M059J (cell line): Measurements from ENCODE around the gene DNAAF5. TPM values are rescaled to one million over a fixed set of nuclear protein-coding genes. Genes with fewer than 3 reads are reported as not detected.

Experiments used
- DNase-seq: peaks from one replicate; pipeline ENCODE4 v3.0.0-alpha.2; 2012; ENCODE audit warnings: low read depth
- total RNA-seq: library from RNA; depleted of rRNA; stranded (reverse); fragments of >200 nt; shearing (Covaris generic); gene quantifications from 2 replicates; pipeline ENCODE4 v1.2.3, GENCODE V29; 2014

Gene DNAAF5
- total RNA-seq, 1 experiment from 2014 or later: 35.4 TPM

DNA sequence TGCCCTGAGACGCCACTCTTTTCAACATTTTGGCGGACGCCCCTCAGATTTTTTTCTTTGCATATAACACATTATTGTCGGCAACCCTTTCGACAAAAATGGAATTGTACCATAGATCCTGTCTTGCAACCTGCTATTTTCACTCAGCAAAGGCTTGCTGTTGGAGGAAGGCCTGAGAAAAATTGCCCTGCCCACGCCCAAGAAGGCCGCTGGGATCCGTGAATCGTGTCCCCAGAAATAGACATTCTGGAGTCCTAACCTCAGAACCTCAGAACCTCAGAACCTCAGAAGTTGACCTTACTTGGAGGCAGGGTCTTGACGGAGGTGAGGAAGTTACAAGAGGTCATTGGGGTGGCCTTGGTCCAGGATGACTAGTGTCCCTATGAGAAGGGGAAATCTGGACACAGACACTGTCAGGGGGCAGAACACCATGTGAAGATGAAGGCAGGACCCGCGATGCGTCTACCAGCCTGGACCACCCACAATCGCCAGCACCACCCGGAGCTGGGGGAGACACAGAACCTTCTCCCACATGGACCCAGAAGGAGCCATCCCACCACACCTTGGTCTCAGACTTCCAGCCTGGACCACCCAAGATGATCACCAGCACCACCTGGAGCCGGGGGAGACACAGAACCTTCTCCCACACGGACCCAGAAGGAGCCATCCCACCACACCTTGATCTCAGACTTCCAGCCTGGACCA, 19.1 kb upstream of the DNAAF5 start:
- no peak for DNase-seq

DNA sequence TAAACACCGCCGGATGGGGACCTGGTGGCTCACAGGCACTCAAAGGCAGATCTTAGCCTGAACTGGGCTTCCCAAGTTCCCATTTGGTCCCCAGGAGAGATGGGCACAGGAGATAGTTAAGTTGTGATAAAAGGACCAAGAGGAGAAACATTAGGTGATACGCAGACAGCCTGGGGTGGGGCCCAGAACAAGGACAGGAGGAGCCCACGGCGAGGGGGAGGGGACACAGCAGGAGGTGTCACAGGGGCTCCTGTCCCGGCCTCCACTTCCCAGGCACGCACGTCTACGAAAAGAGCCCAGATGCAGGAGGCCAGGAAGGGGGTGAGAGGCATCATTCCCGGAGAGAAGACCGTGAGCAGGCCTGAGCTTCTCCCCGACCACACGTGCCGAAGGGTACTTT, 16.3 kb upstream of the DNAAF5 start:
- DNase-seq: no peak

DNA sequence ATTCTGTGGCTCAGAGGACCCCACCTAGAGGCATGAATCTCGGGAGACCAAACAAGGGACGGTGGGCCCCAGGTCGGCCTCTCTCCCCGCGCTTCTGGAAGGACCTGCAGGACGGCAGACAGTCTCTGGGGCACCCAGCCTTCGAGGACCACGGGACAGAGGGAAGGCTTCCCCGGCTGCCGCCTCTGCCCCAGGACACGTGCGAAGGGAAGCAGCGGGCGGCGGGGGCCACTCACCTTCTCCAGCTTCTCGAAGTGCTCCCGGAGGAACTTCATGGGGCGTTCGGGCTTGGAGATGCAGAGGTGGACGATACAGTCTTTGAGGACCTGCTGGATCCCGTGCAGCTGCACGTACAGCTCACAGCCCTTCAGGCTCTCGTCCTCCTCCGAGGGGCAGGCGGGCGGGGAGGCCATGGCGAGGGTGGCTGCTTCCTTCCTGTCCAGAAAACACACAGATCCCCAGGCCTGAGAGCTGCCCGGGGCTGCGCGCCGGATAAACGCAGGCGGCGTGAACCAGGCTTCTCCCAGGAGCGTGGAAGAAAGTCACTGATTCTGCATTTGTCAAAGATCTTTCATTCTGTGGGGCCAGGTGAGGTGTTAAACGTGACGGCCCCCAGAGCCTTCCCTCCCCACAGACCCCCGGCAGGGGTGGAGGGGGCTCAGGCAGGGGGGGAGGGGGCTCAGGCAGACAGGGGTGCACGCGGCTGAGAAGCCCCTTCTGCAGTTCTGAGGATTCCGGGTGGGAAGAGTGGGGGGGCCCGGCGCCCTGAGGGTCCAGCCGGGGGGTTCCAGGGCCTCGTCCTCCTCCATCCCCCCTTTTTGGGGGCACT, 15.2 kb upstream of the DNAAF5 start:
- no peak for DNase-seq

DNA sequence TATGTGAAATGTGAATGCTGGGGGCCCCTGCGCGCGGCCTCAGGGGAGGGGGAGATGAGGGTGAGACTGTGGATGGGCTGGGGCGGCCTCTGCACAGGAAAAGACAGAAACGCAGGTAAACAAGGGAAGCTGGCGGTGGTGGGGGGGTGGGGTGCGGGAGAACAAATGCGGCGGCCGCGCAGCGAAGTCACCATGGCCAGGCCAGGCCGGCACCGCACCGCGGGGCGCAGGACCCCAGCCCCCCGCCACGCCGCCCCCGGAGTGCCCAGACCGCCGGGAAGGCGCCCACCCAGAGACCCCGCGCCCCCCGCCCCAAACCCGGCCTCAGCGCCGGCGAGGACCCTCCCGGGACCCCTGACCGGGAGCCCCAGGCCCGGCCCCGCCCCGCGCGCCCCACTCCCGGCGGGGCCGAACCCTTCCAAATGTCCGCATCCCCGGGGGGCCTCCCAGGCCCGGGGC, 14.5 kb upstream of the DNAAF5 start:
- DNase-seq: no peak

DNA sequence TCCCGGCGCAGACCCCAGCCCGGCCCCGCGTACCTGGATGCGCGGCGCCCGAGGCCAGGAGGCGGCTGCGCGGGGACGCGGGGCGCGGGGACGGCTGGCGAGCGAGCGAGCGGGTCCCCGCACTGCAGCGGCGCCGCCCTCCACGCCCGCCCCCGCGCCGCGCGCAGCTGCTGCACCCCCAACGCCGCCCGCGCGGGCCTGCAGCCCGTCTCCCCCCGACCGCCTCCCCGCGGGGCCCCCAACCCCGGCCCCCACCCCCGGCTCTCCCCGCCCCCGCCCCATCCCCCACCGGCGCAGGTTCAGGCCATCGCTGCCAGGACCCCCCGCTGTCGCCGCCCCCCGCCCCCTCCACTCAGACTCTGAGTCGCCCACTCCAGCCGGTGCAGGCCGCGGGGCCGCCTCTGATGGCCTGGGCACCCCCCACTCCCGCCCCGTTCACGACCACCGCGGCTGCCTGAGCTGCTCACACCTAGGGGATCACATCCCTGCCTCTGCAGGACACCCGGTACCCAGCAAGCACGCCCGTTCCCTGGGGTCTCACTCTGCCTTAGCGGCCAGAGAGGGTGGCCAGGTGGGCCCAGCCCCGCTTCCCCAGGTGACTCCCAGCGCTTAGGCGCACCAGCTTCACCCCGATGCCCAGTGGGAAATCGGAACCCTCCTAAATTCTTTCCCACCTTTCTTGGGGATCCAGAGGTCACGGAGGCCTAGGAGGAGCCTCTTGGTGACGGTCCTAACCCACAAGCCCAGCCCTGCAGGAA, 13.9 kb upstream of the DNAAF5 start:
- no peak for DNase-seq

DNA sequence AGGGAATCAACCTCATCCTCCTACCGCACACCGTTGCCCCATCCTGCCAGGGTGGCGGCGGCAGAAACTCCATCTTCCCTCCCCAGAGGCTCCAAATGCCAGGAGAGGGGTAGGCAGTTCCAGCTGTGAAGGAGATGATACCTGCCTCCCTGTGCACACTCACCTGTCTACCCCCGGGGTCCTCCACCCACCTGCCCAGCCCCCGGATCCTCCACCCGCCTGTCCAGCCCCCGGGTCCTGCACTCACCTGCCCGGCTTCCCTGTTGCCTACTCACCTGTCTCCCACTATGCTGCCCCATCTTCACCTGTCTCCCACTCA, 13.4 kb upstream of the DNAAF5 start:
- DNase-seq: no peak

DNA sequence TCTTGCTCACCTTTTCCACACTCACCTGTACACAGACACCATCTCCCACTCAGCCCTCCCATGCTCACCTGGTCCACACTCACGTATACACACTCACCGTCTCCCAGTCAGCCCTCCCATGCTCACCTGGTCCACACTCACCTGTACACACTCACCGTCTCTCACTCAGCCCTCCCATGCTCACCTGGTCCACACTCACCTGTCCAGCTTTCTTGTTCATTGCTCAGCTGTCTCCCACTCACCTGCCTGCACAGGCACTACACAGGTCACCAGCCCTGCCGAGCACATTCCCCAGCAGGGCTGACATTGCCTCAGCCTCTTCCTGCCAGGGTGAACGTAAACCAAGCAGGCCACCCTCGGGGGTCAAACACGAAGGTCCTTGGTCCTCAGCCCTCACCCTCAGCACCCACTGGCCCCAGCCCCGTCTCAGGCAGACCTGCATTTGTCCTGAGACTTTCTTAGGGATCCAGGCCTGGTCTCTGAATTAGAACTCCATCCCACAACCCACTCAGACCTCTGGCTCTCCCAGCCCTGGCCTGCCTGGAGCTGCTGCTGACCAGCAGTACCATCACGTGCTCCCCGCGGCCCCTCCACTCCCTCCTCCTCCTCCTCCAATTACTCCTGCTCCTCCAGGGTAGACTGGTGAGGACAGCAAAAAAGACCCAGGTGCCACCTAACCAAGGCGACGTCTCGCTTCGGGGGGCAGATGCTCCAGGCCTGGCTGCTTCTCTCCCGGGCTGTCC, 12.8 kb upstream of the DNAAF5 start:
- DNase-seq: no peak

DNA sequence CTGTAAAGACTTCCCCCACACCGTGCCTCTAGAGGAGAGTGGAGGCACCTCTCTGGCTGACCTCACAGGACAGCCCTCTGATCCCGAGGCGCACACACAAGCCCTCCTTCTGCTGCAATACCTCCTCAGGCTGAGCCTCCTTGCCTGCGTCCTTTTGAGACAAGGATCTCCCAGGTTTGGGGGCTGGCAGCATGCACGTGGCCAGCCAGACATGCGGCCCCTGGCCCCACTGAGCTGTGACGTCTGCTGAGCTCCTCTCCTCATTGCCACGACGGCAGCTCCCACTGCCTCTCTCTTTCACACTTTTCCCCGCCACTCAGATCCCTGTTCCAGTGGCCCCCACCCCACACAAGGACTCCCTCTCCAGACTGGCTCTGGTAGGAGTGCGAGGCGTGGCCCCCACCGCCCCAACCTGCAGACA, 12.2 kb upstream of the DNAAF5 start:
- DNase-seq: no peak

DNA sequence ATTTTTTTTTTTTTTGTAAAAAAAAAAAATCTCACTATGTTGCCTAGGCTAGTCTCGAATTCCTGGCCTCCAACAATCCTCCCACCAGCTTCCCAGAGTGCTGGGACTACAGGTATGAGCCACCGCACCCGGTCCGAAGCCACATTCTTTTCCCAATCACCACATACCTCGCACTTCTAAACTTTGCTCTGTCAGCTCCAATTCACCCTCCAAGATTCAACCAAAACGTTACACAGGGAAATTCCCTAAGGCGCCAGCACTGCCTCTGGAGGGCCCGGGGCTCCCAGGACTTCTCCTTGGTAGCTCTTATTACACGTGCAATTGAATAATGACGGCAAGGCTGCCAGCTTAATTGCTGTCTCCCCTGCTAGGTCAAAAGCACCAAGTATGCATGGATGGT, 10.3 kb upstream of the DNAAF5 start:
- DNase-seq: no peak

DNA sequence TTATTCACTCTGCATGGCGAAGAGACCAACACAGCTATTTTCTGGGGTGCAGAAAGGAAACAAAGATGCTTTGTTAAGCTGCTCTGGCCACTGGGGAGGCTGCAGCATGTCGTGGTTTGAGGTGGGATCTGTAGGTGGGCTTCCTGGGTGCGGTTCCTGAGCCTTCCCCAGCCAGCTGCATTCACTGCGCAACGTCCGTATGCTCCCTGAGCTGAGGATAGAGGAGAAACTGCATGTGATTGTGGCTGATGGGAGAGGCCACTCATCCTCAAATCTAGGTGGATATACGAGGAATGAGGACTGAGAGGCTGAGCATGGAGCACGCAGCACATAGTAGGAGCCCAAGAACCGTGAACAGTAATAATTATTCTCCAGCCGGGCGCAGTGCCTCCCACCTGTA, 9.9 kb upstream of the DNAAF5 start:
- no peak for DNase-seq

DNA sequence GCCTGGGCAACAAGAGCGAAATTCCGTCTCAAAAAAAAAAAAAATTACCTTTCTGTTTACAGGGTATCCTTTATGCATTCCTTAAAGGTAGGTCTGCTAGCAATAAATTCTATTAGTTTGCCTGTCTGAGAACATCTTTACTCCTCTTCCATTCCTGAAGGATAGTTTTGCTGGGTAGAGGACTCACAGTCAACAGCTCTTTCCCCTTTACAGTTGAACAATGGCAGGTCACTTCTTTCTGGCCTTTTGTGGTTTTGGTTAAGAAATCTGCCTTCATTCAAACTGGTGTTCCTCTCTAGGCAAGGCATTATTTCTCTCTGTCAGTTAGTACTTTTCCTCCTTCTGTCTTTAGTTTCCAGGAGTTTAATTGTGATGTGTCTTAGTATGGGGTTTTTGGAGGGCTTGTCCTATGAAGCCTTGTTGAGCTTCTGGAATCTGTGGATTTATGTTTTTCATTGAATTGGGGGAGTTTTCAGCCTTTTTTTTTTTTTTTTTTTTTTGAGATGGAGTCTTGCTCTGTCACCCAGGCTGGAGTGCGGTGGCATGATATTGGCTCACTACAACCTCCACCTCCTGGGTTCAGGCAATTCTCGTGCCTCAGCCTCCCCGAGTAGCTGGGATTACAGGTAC, 4.8 kb upstream of the DNAAF5 start:
- peak; percentile 48 for DNase-seq

DNA sequence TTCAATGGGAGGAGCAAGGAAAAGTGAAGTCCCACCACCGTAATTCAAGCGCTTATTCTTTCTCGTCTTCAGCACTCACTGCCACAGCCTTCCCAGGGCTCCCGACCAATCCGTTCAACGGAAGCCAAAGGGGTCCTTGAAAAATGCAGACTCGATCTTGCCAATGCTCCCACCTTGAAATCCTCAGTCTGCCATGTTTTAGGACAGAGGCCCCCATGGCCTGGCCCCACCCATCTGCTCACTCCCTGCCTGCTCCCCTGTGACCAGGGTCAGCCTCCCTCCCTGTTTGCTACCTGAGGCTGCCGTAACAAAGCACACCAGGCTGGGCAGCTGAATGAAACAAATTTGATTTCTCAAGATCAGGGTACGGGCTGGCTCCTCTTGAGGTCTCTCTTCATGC, 3.0 kb upstream of the DNAAF5 start:
- no peak for DNase-seq

DNA sequence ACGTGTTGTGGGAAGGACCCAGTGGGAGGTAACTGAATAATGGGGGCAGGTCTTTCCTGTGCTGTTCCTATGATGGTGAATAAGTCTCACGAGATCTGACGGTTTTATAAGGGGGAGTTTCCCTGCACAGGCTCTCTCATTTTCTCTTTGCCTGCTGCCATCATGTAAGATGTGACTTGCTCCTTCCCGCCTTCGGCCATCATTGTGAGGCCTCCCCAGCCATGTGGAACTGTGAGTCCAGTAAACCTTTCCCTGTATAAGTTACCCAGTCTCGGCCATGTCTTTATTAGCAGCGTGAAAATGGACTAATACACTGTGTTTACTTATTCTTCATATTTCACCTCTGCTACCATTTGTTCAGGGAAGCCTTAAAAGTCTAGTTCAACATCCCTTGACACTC, 2.2 kb upstream of the DNAAF5 start:
- DNase-seq: no peak

DNA sequence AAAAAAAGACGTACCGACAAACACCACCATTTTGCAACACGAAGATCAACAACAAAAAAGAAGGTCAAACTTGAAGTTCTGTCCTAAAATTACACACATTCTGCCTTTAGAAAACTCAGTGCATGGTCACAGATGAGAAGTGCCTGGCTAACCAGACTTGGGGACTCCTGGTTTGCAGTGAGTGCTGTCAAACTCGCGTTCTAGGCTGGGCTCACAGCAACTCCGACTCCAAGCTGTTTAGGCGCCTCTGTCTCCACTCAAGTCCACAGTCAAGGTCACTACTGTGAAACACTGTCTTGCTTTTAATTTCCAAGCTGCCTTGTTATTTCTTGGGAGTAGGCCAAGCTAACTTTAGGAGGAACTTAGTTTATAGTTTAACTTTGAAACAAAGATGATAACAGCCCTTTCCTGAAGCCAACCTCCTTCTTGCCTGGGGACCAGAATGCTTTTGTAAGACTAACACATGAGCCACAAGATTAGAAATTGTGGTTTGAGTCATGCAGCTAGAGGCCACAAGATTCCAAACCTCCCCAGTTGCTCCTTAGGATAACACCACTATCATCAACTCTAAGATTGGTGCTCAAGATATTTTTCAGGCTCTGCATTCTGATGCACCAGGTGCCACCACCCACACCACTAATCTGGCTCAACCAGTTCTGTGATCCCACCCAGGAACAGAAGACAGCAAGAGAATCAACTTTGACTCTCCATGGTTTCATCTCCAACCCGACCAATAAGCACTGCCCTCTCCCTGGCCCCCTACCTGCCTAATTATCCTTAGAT, 1.1 kb upstream of the DNAAF5 start:
- peak; percentile 82 for DNase-seq

DNA sequence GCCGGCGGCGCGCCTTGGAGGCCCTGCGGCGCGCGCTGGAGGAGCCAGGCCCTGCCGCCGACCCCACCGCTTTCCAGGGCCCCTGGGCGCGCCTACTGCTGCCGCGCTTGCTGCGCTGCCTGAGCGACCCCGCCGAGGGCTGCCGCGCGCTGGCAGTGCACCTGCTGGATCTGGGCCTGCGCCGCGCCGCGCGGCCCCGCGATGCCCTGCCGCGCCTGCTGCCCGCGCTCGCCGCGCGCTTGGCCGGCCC, 280 bp downstream of the DNAAF5 start:
- DNase-seq: no peak

DNA sequence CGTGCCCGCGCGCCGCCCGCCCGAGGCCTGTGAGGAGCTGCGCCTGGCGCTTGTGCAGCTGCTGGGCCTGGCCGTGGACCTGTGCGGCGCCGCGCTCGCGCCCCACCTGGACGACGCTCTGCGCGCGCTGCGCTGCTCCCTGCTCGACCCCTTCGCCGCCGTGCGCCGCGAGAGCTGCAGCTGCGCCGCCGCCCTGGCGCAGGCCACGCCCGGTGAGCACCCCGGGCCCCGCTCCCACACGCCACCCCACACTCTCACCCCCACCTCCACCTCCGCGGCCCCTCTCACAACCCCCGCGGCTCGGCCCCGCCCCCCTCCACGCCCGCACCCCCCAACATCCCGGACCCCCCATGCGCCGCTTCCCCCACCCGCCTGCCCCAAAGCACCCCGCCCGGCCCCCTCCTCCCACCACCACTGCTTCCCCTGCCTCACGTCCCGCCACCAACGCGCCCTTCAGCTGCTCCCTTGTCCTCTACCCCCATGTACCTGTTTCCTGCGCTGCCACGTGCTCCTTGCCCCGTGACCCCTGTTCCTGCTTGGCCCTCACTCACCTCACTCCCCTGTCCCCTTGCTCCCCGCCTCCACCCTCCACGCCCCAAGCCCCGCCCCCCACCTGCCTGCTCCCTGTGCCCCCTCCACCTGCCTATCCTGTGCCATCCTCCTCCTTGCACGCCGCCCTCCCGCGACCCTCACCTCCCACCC, 756 bp downstream of the DNAAF5 start, which contains the start of gene PRKAR1B:
TSS of gene PRKAR1B (minus strand) at position 178 of the 702 bp plus-strand sequence. CDS start 15,776 bp downstream, outside the sequence.
- DNase-seq: peak; percentile 36

DNA sequence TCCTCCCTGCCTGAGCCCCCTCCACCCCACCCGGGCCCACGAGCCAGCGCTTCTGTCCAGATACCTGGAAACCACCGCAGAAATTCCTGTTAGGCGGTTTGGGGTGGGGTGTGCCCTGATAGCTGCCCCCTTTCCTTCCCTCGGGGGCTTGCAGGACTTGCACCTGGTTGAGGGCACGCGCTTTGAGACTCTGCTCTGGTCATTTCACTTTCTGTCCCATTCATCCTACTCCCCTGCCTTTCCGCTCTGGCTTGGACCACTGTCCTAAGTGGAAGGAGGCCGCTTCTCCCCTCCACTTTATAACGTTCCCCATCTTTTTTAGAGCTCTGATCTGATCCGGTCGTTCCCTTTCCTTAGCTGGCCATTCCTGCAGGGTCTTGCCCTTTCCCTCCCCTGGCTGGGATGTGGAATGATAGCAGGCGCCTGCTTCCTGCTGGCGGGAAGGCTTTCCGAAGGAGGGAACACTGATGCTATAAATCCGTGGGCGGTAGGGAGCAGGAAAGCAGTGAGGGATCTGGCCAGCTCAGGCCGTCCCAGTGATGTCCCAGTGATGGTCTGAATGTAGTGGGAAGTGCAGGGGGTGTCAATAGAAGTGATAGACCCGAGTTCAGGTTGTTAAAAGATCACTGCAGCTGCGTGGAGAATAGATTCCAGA, 1.4 kb downstream of the DNAAF5 start:
- no peak for DNase-seq

DNA sequence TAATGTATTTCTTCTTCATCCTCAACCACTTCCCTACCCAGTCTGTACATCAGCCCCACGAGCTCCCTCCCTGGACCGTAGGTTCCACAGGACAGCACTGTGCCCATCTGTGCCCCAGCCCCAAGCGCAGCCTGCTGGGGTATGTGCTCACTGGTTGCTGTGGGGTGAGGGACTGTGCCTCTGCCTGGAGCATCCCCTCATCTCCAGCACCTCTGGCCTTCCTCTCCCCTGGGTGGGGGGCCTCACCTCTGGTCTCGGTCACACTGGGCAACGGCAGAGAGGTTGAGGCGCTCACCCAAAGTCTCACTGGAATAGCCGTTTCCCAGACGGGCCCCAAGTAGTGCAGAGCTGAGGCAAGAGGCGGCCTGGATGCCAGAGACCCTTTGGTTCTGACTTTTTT, 2.1 kb downstream of the DNAAF5 start:
- no peak for DNase-seq

DNA sequence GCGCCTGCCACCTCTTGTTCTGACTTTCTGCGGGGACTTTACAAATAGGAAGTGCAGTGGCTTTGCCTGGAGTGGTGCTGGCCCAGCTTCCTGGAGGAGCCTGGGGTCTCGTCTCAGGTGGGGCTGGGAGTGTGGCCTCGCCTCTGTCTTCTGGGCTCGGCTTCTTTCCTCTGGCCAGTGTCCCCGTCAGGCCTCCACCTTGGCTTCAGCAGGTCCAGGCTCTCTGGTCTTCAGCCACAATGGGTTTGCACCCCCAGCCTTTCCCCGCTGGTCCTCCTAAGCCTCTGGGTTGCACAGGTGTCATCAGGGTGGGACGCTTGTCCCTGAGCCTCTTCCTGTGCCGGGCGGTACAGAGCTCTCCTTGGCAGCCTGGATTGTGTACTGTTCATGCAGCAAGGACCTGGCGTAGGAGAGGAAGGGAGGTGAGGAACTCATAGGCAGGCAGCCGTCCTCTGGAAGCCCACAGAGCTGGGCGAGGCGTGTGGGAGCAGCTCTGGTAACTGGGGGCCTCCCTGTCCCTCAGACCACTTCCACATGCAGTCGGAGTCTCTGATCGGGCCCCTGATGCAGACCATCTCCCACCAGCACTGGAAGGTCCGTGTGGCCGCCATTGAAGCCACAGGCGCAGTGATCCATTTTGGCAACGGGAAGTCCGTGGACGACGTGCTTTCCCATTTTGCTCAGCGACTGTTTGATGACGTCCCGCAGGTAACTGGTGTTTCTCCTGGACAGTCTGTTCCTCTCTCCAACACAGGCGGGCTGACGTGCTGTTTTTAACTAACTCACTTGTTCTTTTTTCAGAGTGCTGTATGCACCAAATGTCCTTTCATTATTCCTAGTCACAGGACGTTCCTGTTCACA, 2.9 kb downstream of the DNAAF5 start:
- no peak for DNase-seq
